GM23338 (cell line): ENCODE measurements around the gene TRAK1. TPM values are rescaled to one million over a fixed set of nuclear protein-coding genes. Genes with fewer than 3 reads are reported as not detected.

Experiments used
- ATAC-seq: fragments of 200-7000 bp; cut with Tn5 transposase; 3 replicates; pipeline ENCODE4 v1.9.1; 2020
- DNase-seq: peaks from one replicate; pipeline ENCODE4 v3.0.0-alpha.2; 2015; ENCODE audit warnings: low spot score
- H2AFZ ChIP-seq: fragments of 200-600 bp; sonication (generic); 2 replicates; pipeline ENCODE4 v1.8.0; 2016; ENCODE audit warnings: antibody characterized with exemption, mild to moderate bottlenecking, moderate library complexity
- H3F3A ChIP-seq: fragments of 200-600 bp; sonication (generic); replicated peaks from 2 replicates; pipeline ENCODE4 v1.8.0; 2017; ENCODE audit warnings: antibody characterized with exemption, mixed run types, low read depth
- H3K27ac ChIP-seq: fragments of 200-600 bp; sonication (generic); 2 replicates; pipeline ENCODE4 v1.6.1; 2016; ENCODE audit warnings: low read depth
- H3K27me3 ChIP-seq: fragments of 200-600 bp; sonication (generic); 2 replicates; pipeline ENCODE4 v1.8.0; 2016; ENCODE audit warnings: mild to moderate bottlenecking, mixed run types, moderate library complexity; ENCODE audit not compliant: insufficient read depth
- H3K36me3 ChIP-seq: fragments of 200-600 bp; sonication (generic); 2 replicates; pipeline ENCODE4 v1.8.0; 2016; ENCODE audit warnings: mild to moderate bottlenecking; ENCODE audit not compliant: insufficient read depth
- H3K4me1 ChIP-seq: fragments of 200-600 bp; sonication (generic); 2 replicates; pipeline ENCODE4 v1.8.0; 2016; ENCODE audit warnings: mild to moderate bottlenecking, moderate library complexity; ENCODE audit not compliant: insufficient read depth
- H3K4me2 ChIP-seq: fragments of 200-600 bp; sonication (generic); 2 replicates; pipeline ENCODE4 v1.7.1; 2017; ENCODE audit warnings: mixed run types
- H3K4me3 ChIP-seq: fragments of 200-600 bp; sonication (generic); 2 replicates; pipeline ENCODE4 v1.6.1; 2016; ENCODE audit warnings: mixed run types
- H3K79me2 ChIP-seq: fragments of 200-600 bp; sonication (generic); replicated peaks from 2 replicates; pipeline ENCODE4 v1.8.0; 2017; ENCODE audit warnings: mild to moderate bottlenecking; ENCODE audit not compliant: insufficient read depth
- H3K9me2 ChIP-seq: fragments of 200-600 bp; sonication (generic); 2 replicates; pipeline ENCODE4 v1.8.0; 2017; ENCODE audit not compliant: insufficient read depth
- H4K20me1 ChIP-seq: fragments of 200-600 bp; sonication (generic); replicated peaks from 2 replicates; pipeline ENCODE4 v1.8.0; 2017; ENCODE audit warnings: mild to moderate bottlenecking; ENCODE audit not compliant: insufficient read depth
- H3K27ac Mint-ChIP-seq: 2 replicates; pipeline ENCODE4 v1.8.0; 2020; ENCODE audit warnings: inconsistent platforms, mild to moderate bottlenecking, moderate library complexity, mixed read lengths
- H3K27me3 Mint-ChIP-seq: 3 replicates; pipeline ENCODE4 v1.8.0; 2022; ENCODE audit warnings: low read depth, mild to moderate bottlenecking, moderate library complexity, mixed read lengths, inconsistent platforms; ENCODE audit not compliant: insufficient read depth, poor library complexity
- H3K36me3 Mint-ChIP-seq: 3 replicates; pipeline ENCODE4 v1.8.0; 2021; ENCODE audit warnings: low read depth, mild to moderate bottlenecking, inconsistent platforms, moderate library complexity, mixed read lengths
- H3K4me1 Mint-ChIP-seq: 3 replicates; pipeline ENCODE4 v1.8.0; 2020; ENCODE audit warnings: mild to moderate bottlenecking, inconsistent platforms, mixed read lengths
- H3K4me3 Mint-ChIP-seq: 3 replicates; pipeline ENCODE4 v1.8.0; 2021; ENCODE audit warnings: moderate library complexity, mild to moderate bottlenecking, inconsistent platforms, mixed read lengths
- H3K9me3 Mint-ChIP-seq: 3 replicates; pipeline ENCODE4 v1.8.0; 2020; ENCODE audit warnings: moderate library complexity, mild to moderate bottlenecking, inconsistent platforms, mixed read lengths
- CREB1 ChIP-seq: fragments of 250-450 bp; sonication (Bioruptor Pico); IDR thresholded peaks from 2 replicates; pipeline ENCODE4 v1.5.0; 2020; ENCODE audit warnings: low read depth, mild to moderate bottlenecking, moderate library complexity
- EZH2 ChIP-seq: fragments of 200-600 bp; sonication (generic); IDR thresholded peaks from one replicate; pipeline ENCODE4 v1.8.0; 2017; ENCODE audit warnings: antibody characterized with exemption, mild to moderate bottlenecking, low read depth; ENCODE audit not compliant: unreplicated experiment
- EZH2phosphoT487 ChIP-seq: fragments of 200-600 bp; sonication (generic); IDR thresholded peaks from one replicate; pipeline ENCODE4 v1.8.1; 2018; ENCODE audit warnings: antibody characterized with exemption; ENCODE audit not compliant: unreplicated experiment
- JUNB ChIP-seq: IDR thresholded peaks from one replicate; pipeline ENCODE4 v1.6.1; 2016; ENCODE audit warnings: antibody characterized with exemption; ENCODE audit not compliant: unreplicated experiment
- NANOG ChIP-seq: IDR thresholded peaks from 2 replicates; pipeline ENCODE4 v1.6.1; 2016; ENCODE audit warnings: antibody characterized with exemption, borderline replicate concordance
- POLR2AphosphoS5 ChIP-seq: IDR thresholded peaks from 2 replicates; pipeline ENCODE4 v1.6.1; 2016; ENCODE audit warnings: antibody characterized with exemption, low read depth
- STAT1 ChIP-seq: IDR thresholded peaks from one replicate; pipeline ENCODE4 v1.6.1; 2016; ENCODE audit warnings: antibody characterized with exemption; ENCODE audit not compliant: unreplicated experiment
- ZNF114 ChIP-seq: fragments of 250-450 bp; sonication (Bioruptor Pico); IDR thresholded peaks from 2 replicates; pipeline ENCODE4 v1.5.0; 2020; ENCODE audit warnings: mild to moderate bottlenecking, moderate library complexity
- polyA plus RNA-seq: library from polyadenylated mRNA; unstranded; fragments of >200 nt; fragmentation: Nextera tagmentation; extraction: Ambion mirVana; gene quantifications from 2 replicates; pipeline ENCODE4 v1.2.1, GENCODE V29; 2016
- total RNA-seq: library from RNA; depleted of rRNA; stranded (reverse); fragments of >200 nt; shearing (Covaris generic); gene quantifications from 2 replicates; pipeline ENCODE4 v1.2.3, GENCODE V29; 2014
- TF ChIP-seq, protein P1 (sequence below), 2 experiments: fragments of 200-600 bp in 1 of 2; sonication (generic) in 1 of 2; conservative IDR thresholded peaks; 2 replicates each; pipeline versions ENCODE4 v1.5.1 to v1.6.1; 2016 to 2017; ENCODE audit warnings: antibody characterized with exemption in 2 of 2, low read depth in 2 of 2, mild to moderate bottlenecking in 2 of 2, moderate library complexity in 1 of 2
- TF ChIP-seq, protein P2 (sequence below): IDR thresholded peaks from one replicate; pipeline ENCODE4 v1.6.1; 2018; ENCODE audit warnings: antibody characterized with exemption; ENCODE audit not compliant: unreplicated experiment
- TF ChIP-seq, protein P3 (sequence below): IDR thresholded peaks from 2 replicates; pipeline ENCODE4 v1.6.1; 2016; ENCODE audit warnings: antibody characterized with exemption

TRAK1 gene
- total and polyA plus RNA-seq, 2 experiments from 2014 or later: 13.4 to 47.4 TPM

DNA sequence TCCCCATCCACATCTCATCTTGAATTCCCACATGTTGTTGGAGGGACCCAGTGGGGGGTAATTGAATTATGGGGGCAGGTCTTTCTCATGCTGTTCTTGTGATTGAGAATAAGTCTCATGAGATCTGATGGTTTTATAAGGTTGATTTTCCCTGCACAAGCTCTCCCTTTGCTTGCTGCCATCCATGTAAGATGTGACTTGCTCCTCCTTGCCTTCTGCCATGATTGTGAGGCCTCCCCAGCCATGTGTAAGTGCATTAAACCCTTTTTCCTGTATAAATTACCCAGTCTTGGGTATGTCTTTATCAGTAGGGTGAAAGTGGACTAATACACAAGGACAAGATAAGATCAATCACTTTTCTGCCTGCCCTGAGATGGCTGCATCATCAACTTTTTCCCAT lies 180.6 kb downstream of the TRAK1 start:
- TF ChIP-seq EZH2phosphoT487 (no peak), POLR2AphosphoS5 (no peak), NANOG (no peak), STAT1 (no peak), ZNF114 (CRISPR knock-in tag) (no peak), CREB1 (CRISPR knock-in tag) (no peak), EZH2 (no peak)
- TF ChIP-seq, protein P1, sequence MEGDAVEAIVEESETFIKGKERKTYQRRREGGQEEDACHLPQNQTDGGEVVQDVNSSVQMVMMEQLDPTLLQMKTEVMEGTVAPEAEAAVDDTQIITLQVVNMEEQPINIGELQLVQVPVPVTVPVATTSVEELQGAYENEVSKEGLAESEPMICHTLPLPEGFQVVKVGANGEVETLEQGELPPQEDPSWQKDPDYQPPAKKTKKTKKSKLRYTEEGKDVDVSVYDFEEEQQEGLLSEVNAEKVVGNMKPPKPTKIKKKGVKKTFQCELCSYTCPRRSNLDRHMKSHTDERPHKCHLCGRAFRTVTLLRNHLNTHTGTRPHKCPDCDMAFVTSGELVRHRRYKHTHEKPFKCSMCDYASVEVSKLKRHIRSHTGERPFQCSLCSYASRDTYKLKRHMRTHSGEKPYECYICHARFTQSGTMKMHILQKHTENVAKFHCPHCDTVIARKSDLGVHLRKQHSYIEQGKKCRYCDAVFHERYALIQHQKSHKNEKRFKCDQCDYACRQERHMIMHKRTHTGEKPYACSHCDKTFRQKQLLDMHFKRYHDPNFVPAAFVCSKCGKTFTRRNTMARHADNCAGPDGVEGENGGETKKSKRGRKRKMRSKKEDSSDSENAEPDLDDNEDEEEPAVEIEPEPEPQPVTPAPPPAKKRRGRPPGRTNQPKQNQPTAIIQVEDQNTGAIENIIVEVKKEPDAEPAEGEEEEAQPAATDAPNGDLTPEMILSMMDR (conservative IDR thresholded peaks at IDR 0.05; ENCODE audit: low read depth in 2 of 2): no peak
- ATAC-seq: no peak
- no peak overlapping the region for H3K4me3 ChIP-seq
- H2AFZ ChIP-seq: no peak overlapping the region
- no peaks in the 10 kb centered on the region for H4K20me1 ChIP-seq
- no peaks in the 10 kb centered on the region; the same call in 2 of the 3 replicates for H3K36me3 Mint-ChIP-seq
- H3K9me2 ChIP-seq: 0 out of 2 replicates have a peak, but pooled peaks cover 9% of the 10 kb centered on the region
- no peaks in the 10 kb centered on the region for H3K4me1 ChIP-seq
- no peak overlapping the region for H3K27ac Mint-ChIP-seq
- no peak overlapping the region for H3K4me3 Mint-ChIP-seq
- DNase-seq: no peak
- H3K79me2 ChIP-seq: no peaks in the 10 kb centered on the region
- H3K9me3 Mint-ChIP-seq: peaks cover 4% of the 10 kb centered on the region; the same call in 1 of the 3 replicates
- H3K4me2 ChIP-seq: no peak overlapping the region
- H3K4me1 Mint-ChIP-seq: no peaks in the 10 kb centered on the region
- no peak overlapping the region for H3K27ac ChIP-seq
- H3F3A ChIP-seq: no peaks in the 10 kb centered on the region
- H3K36me3 ChIP-seq: no peaks in the 10 kb centered on the region
- H3K27me3 Mint-ChIP-seq: peaks cover 7% of the 10 kb centered on the region
- H3K27me3 ChIP-seq: no peaks in the 10 kb centered on the region

- Histone ChIP-seq H3K27ac (no peak overlapping the region), H3K36me3 (no peaks in the 10 kb centered on the region), H3K4me3 (no peak overlapping the region), H3K79me2 (no peaks in the 10 kb centered on the region), H3K4me1 (no peaks in the 10 kb centered on the region), H3K9me2 (0 out of 2 replicates have a peak, but pooled peaks cover 9% of the 10 kb centered on the region), H3F3A (no peaks in the 10 kb centered on the region), H3K27me3 (no peaks in the 10 kb centered on the region), H4K20me1 (no peaks in the 10 kb centered on the region), H2AFZ (no peak overlapping the region), H3K4me2 (no peak overlapping the region)
- ATAC-seq (no peak), DNase-seq (no peak)
- peaks cover 3% of the 10 kb centered on the region for H3K27me3 Mint-ChIP-seq
- no peak overlapping the region for H3K4me3 Mint-ChIP-seq
- no peaks in the 10 kb centered on the region; the same call in 2 of the 3 replicates for H3K36me3 Mint-ChIP-seq
- H3K4me1 Mint-ChIP-seq: no peaks in the 10 kb centered on the region
- peaks cover 7% of the 10 kb centered on the region; the same call in 1 of the 3 replicates for H3K9me3 Mint-ChIP-seq
- no peak overlapping the region for H3K27ac Mint-ChIP-seq
- TF ChIP-seq, protein P2, sequence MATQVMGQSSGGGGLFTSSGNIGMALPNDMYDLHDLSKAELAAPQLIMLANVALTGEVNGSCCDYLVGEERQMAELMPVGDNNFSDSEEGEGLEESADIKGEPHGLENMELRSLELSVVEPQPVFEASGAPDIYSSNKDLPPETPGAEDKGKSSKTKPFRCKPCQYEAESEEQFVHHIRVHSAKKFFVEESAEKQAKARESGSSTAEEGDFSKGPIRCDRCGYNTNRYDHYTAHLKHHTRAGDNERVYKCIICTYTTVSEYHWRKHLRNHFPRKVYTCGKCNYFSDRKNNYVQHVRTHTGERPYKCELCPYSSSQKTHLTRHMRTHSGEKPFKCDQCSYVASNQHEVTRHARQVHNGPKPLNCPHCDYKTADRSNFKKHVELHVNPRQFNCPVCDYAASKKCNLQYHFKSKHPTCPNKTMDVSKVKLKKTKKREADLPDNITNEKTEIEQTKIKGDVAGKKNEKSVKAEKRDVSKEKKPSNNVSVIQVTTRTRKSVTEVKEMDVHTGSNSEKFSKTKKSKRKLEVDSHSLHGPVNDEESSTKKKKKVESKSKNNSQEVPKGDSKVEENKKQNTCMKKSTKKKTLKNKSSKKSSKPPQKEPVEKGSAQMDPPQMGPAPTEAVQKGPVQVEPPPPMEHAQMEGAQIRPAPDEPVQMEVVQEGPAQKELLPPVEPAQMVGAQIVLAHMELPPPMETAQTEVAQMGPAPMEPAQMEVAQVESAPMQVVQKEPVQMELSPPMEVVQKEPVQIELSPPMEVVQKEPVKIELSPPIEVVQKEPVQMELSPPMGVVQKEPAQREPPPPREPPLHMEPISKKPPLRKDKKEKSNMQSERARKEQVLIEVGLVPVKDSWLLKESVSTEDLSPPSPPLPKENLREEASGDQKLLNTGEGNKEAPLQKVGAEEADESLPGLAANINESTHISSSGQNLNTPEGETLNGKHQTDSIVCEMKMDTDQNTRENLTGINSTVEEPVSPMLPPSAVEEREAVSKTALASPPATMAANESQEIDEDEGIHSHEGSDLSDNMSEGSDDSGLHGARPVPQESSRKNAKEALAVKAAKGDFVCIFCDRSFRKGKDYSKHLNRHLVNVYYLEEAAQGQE: no peak
- TF ChIP-seq, protein P3, sequence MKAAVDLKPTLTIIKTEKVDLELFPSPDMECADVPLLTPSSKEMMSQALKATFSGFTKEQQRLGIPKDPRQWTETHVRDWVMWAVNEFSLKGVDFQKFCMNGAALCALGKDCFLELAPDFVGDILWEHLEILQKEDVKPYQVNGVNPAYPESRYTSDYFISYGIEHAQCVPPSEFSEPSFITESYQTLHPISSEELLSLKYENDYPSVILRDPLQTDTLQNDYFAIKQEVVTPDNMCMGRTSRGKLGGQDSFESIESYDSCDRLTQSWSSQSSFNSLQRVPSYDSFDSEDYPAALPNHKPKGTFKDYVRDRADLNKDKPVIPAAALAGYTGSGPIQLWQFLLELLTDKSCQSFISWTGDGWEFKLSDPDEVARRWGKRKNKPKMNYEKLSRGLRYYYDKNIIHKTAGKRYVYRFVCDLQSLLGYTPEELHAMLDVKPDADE: no peak
- TF ChIP-seq ZNF114 (CRISPR knock-in tag): no peak
- TF ChIP-seq EZH2phosphoT487: no peak
- TF ChIP-seq NANOG: no peak
- TF ChIP-seq JUNB: no peak
- TF ChIP-seq STAT1: no peak
- TF ChIP-seq, protein P1 (conservative IDR thresholded peaks at IDR 0.05; ENCODE audit: low read depth in 2 of 2): no peak
These were observed 182.2 kb downstream of the TRAK1 start for GRCh38 chr3:42273361-42273760.
